ELR (cell line): ENCODE data around the gene ZBTB40.

Experiments used
- DNase-seq: peaks from one replicate; pipeline ENCODE4 v3.0.0-alpha.2; 2015; ENCODE audit warnings: low read depth

Gene ZBTB40

GRCh38 chr1:22426781-22427180 is 24.9 kb upstream of the ZBTB40 start:
- DNase-seq = no peak

DNA sequence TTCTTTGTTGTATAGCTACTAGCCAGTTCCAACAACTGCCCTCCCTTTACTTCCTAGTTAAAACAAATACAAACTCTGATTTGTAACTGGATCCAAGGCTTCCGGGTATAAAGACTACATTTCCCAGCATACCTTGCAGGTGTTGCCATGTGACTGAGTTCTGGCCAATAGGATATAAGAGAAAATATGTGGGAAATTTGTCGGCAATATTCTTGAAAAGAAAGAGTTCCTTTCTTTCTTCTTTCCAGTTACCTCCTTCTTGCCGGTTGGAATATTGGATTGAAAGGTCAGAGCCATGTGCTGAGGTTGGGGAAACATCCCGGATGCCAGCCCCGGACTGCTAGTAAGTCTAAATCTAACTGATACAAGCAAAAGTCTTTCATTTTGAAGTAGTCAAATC is 23.0 kb upstream of the ZBTB40 start:
- DNase-seq = peak; percentile 81

GRCh38 chr1:22431965-22432364 is 19.7 kb upstream of the ZBTB40 start:
- DNase-seq = no peak

GRCh38 chr1:22434717-22435116 is 16.9 kb upstream of the ZBTB40 start:
- DNase-seq = no peak

DNA sequence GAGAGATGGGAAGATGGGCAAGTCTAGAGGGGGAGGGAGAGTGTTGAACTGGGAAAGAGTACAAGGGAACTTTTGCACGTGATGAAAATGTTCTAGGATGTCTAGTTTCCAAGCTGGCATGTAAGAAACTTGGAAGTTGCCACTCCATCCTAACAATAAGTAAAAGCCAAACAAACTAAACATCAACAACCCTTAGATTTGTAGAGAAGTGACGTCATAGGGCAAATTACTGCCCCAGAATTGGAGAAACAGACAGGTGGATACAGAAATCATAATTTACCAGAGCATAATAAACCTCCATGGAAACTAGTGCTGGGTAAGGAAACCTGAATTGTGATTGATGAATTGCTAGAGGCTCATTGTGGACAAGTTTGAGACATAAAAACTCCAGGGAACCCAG is 14.7 kb upstream of the ZBTB40 start:
- DNase-seq = no peak

DNA sequence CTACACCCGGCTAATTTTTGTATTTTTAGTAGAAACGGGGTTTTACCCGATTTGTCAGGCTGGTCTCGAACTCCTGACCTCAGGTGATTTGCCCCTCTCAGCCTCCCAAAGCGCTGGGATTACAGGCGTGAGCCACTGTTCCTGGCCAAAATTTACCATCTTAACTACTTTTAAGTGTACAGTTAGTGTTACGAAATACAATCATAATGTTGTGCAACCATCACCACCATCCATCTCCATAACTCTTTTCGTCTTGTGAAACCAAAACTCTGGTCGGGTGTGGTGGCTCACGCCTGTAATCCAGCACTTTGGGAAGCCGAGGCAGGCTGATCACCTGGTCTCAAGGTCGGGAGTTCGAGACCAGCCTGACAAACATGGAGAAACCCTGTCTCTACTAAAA is 14.1 kb upstream of the ZBTB40 start:
- DNase-seq = no peak

DNA sequence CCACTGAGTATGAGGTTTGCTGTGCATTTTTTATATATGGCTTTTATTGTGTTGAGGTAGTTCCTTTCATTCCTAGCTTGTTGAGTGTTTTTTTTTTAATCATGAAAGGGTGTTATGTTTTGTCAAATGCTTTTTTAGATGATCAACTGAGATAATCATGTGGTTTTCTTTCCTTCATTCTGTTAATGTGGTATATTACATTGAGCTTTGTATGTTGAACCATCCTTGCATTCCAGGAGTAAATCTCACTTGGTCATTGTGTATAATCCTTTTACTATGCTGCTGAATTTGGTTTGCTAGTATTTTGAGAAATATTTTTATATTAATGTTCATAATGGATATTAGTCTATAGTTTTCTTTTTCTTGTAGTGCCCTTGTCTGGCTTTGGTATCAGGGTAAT is 11.1 kb upstream of the ZBTB40 start:
- DNase-seq = no peak

GRCh38 chr1:22442212-22442894 is 9.3 kb upstream of the ZBTB40 start:
- no peak for DNase-seq

- DNase-seq = no peak
Observed at GRCh38 chr1:22443332-22443731, 8.3 kb upstream of the ZBTB40 start.

- DNase-seq = peak; percentile 10
Observed at GRCh38 chr1:22444856-22445255, 6.8 kb upstream of the ZBTB40 start.

DNA sequence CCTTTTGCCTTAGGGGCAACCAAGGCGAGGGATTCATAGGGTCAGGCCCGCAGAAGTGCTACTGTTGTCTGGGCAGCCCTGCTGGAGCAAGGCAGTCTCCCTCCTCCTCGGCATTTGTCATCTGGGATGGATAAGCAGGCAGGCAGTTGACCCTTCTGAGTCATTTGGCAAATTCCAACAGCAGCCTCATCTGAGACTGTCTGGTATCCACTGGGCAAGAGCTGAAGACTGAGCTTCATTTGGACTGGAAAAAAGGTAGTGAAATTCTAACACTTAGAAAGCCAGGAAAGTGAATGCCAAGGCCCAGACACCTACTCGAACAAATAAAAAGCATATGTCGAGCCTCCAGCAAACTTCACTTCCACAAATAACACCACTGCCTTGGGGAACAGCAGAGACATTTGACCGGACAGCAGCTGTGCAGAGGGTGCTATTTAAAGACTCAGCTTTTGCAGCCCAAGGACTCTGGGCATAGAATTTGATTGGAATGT is 4.0 kb upstream of the ZBTB40 start:
- peak; percentile 87 for DNase-seq

GRCh38 chr1:22449636-22450035 is 2.0 kb upstream of the ZBTB40 start:
- no peak for DNase-seq

DNA sequence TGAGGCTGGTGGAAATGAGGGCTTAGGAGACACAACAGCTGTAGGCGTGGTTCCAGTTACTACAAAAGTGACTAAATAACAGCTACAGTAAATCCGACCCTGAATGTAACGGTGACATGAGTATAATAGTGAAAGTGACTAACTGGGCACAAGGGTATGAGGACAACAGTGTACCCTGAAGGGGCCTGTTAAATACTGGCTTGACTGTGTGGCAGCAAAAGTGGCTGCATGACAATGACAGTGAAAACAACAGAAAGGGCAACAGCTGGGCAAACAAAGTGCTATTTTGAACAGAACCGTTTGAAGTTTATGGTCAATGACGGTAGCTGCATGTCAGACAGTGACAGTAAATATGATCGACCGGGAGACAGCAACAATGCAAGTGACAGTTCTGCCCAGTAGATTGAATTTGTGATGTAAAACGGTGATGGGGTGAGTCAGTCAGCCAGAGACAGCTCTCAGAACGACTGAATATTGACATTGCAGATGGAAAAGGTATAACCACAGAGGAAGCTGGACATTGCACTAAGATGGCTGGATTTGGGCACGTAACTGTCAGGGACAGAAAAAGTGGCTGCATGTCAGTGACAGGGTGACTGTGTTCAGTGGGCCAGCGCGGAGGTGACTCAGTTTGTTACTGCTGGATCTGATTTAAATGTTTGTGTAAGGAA is 1.2 kb upstream of the ZBTB40 start:
- no peak for DNase-seq

DNA sequence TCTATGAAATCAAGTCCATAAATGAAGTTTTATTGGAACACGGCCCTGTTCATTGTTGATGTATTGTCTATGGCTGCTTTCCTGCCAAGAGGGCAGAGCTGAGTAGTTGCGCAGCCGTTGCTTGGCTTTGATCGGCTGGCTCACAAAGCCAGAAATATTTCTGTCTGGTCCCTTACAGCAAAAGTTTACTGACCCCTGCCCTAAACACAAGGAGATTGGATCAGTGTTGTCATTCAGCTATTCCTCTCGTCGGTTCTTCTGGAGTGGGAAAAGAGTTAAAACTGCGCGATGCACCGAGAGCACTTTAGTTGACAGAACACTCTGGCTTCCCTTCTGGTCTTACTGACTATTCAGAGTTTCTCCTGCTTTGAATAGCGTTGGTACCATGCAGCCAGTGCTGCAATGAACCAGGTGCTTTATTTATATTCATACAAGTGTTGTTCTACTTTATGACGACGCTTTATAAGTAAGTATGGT is 868 bp downstream of the ZBTB40 start:
- peak; percentile 29 for DNase-seq

DNA sequence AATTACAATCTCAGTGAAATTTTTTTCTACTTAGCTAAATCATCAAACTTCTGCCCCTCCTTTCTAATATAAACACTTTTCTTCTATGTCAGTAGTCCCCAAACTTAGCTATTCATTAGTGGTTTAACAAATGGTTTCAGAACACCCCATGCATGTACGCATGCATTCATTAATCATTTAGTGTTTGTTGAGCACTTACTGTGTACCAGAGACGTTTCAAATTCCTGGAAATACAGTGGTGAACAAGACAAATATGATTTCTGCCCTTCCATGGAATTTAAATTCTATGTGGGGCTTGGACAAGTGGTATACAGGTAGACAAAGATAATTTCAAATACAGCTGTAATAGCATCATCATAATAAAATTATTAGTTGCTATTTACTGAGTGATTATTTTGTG is 1.5 kb downstream of the ZBTB40 start:
- no peak for DNase-seq

DNA sequence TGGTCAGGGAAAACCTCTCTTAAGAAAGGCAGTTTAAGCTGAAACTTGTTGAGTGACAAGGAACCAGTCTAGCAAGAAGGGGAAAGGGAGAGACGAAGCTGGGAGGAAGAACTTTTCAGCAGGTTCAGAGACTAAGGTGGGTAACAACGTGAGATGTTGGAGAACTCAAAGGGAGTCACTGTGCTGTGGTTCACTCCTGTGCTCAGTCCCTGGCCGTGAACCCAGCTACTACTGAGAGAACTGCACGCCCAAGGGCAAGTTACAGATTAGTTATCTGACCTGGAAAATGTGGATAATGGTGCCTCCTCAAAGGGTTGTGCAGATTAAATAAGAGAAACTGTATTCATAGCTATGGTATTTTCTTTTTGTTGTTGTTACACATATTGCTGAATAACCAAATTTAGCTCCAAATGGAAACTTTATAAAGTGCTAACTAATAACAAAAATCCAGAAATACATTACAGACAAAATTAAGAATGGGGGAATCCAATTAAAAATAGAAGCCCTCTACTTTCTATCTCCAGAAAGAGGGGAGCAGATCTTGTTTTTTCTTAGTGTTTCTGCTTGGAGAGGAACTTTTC is 2.9 kb downstream of the ZBTB40 start:
- no peak for DNase-seq

DNA sequence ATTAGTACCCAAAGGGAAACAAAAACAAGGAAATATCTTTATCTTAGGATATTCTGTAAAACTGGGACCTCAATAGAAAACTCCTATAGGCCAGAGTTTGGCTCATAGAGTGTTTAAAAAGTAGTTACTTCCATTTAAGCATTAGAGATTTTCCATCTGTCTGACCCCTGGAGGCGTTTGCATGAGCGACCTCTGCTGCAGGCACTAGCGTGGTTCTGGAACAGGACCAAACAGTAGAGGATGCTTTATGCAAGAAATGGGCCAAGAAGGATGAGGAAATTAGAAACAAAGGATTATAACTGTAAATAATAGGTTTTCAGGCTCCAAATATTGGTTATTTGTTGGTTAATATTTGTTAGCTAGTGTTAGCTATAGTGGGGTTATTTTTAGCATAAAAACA is 5.7 kb downstream of the ZBTB40 start:
- DNase-seq = no peak

DNA sequence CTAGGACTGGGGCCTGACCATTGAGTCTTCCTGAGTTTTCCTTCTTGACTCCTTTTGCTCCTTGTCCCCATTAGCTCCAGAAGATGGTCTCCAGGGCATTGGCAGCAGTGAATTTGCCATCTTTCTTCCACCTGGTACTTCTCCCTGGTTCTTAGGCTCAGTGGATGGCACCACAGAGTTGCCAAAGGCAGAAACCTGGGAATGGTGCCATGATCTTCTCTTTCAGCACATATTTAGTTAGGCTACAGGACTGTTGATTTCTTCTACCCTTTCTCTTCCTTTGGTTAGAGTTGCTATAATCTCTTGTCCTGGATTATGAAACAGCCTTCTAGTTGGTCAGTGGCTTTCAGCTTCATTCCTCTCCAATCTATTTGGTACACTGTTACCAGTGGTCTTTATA is 6.2 kb downstream of the ZBTB40 start:
- no peak for DNase-seq

- no peak for DNase-seq
Observed at GRCh38 chr1:22461100-22461499, 9.4 kb downstream of the ZBTB40 start.

GRCh38 chr1:22461678-22462527 is 10.3 kb downstream of the ZBTB40 start:
- DNase-seq = no peak

- no peak for DNase-seq
Observed at GRCh38 chr1:22462928-22463327, 11.3 kb downstream of the ZBTB40 start.

- no peak for DNase-seq
Observed at GRCh38 chr1:22465015-22465565, 13.4 kb downstream of the ZBTB40 start.
